HG03066 (cell line): ENCODE data around the gene BMPR1A.
"Not testable (repeated sequence)": the region's sequence is repeated elsewhere in the genome, so short reads cannot be mapped to it uniquely, and the experiment has no call there.

ENCODE experiments used
- ATAC-seq: cut with Tn5 transposase; IDR thresholded peaks from one replicate; pipeline ENCODE4 v1.9.1; 2021; ENCODE audit warnings: low read depth; ENCODE audit not compliant: unreplicated experiment

Gene BMPR1A

GRCh38 chr10:86979296-86979818 lies 222.9 kb downstream of the BMPR1A start:
- ATAC-seq = no peak

- ATAC-seq = no peak
These were observed 223.6 kb downstream of the BMPR1A start for GRCh38 chr10:86979977-86980448.

- ATAC-seq = not testable (repeated sequence)
These were observed 224.6 kb downstream of the BMPR1A start for GRCh38 chr10:86981020-86981419.

GRCh38 chr10:86981716-86982115 lies 225.3 kb downstream of the BMPR1A start:
- ATAC-seq = no peak
